ENCODE results near the gene MEF2A.
"Not testable (repeated sequence)": the region's sequence is repeated elsewhere in the genome, so short reads cannot be mapped to it uniquely, and the experiment has no call there.

MEF2A gene

DNA sequence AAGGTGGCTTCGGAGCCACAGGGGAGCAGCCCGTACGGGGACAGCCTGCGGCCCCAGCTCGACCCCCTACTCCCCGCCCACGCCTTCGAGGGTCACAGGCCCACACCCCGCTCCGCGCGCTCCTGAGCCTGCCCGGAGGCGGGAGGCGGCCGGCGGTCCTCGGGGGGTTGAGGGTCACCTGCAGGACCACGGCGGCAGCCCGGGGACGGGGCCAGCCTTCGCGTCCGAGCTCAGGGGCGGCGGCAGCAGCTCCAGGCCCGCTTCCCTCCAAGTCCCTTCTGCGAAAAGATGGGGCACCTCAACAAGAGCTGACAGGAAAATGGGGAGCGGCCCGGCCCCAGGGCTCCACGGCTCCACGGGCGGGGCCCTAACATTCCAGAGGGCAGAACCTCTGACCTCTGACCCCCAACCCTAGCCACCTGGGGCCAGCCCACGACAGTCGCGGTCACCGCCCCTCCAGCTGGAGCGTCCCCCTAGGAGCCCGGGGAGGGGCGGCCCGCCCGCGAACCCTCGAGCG lies 167.0 kb downstream of the MEF2A start:
- DNase-seq: no peak

DNA sequence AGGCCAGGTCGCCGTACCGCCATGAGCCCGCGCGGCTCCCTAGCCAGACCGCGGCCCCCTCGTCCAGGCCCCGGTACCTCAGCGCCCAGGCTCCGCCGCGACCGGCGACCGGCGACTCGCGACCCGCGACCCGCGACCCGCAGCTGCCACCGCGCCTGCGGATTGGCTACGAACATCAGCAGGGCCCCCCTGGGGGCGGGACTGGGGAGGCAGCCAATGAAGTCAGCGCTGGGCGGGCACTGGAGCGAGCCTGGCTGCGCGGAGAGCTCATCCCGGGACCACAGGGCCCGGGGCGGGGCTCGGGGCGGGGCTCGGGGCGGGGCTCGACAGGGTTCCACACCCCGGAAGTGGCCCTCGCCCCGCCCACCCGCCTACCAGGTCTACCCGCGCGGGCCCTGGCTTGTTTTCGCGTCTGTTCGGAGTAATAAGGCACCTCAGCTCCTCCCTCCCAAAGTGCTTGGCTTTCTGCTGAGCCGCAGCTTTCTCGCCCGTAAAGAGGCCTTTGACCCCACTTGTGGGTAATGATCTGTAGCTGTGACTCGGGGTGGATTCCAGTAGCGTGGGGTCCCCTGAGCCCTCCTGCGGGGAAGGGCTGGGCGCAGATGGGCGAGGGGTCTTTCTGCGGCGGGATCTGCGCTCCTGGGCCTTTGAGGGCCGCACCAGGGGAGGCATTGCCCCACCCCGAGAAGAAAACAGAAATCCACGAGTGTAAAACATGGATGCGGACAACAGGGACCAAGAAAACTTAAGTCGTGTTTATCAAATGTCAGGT lies 167.7 kb downstream of the MEF2A start, which contains the start of gene LYSMD4:
Gene LYSMD4 (minus strand): TSS at position 170 of the 772 bp plus-strand sequence. CDS start 1,438 bp downstream, outside the sequence.
- peak; percentile 51 to 95 for DNase-seq

DNA sequence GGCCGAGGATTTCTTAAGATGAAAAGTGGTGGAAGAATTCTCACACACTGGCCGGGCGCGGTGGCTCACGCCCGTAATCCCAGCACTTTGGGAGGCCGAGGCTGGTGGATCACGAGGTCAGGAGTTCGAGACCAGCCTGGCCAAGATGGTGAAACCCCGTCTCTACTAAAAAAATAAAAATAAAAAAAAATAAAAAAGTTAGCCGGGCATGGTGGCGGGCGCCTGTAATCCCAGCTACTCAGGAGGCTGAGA lies 168.2 kb downstream of the MEF2A start:
- not testable (repeated sequence) for DNase-seq

DNA sequence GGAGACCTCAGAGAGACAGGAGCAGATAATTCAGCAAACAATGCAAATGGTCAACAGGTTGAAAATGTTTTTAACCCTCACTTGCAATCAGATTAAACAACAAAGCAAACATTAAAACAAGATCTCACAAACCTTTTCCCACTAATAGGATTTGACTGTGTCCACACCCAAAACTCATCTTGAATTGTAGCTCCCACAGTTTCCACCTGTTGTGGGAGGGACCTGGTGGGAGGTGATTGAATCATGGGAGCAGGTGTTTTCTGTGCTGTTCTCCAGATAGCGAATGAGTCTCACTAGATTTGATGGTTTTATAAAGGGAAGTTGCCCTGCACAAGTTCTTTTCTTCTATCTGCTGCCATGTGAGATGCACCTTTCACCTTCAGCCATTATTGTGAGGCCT lies 168.8 kb downstream of the MEF2A start:
- DNase-seq: no peak

DNA sequence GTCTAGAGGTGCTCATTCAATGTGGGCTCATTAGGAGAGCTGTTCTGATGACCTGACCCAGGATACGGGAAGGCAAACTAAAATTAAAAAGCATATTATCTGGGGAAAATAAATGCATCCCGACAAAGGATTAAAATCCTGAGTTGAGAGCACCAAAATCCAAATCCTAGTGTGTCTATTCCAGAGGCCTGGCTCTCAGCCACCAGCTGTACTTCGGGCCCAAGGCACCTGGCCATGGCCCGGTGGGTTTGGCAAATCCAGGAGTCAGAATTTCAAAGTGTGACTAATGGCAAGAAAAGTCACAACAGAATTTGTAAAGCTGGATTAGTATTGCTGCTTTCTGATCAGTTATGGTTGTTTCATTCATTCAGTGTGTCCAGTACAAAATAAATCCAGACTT lies 170.1 kb downstream of the MEF2A start:
- no peak for DNase-seq

DNA sequence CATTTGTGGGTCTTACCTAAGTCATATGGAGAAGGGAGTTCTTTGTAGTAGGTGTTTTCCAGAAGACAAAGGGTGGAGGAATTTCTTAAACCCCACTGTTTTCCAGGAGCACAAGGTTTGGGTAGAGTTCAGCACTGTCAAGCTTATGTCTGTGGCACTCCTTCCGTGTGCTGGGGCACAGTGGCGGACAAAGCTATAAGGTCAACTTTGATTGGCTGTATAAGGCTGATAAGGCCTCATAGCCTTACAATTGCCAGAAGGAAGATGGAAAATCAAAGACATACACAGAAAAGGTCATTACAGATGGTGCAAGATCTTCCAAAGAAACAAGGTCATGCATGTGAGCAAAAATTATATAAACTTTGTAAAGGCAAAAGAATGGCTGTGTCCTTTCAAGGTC lies 170.9 kb downstream of the MEF2A start:
- DNase-seq: no peak

DNA sequence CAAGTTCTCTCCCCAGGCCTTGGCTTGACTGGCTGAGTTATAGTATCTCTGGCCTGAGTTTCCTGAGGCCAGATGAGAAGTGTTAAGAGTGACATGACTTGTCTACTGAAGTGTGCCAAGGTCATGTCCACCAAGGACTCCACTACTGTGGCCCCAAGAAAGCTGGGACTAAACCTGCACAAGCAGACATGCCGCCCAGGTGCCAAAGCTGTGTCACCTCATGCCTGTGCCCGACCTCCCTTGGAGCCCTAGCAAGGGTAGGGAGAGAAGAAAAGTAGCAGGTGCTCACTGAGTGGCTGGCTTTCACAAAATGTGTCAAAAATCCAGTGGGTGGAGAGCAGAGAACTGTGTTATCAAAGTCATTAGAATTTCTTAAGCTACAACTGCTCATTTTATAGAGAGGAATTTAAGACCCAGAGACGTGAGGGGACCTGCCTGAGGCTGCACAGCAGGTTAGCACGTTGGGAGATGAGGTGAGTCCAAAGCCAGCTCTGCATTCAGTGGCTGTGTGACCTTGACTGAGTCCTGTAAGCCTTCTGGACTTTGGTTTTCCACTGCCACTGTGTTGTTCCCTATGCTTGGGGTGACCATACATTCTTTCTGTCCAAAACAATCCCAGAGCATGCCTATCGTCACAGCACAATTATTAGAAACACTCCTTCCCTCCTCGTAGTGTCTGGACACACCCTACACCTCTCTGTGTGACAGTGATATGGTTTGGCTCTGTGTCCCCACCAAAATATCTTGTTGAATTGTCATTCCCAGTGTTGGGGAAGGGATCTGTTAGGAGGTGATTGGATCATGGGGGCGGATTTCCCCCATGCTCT lies 172.4 kb downstream of the MEF2A start:
- DNase-seq: no peak

DNA sequence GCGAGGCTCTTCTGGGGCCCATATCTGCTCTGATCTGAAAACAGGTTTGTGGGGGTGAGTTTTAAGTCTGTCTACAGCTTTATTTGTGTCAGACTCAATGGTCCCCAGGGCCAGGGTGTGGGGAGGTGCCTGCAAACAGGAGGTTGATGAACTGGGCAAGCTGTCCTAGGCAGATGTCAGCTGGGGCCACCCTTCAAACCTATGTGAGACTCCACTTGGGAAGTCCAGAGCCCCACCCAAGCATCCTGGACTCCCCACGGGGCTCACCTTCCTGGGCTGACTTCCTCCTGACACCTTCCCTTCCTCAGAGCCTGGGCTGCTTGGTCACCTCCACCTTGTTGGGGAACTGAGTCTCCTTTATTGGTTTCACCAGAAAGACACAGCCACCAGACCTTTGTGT lies 176.1 kb downstream of the MEF2A start:
- DNase-seq: no peak

DNA sequence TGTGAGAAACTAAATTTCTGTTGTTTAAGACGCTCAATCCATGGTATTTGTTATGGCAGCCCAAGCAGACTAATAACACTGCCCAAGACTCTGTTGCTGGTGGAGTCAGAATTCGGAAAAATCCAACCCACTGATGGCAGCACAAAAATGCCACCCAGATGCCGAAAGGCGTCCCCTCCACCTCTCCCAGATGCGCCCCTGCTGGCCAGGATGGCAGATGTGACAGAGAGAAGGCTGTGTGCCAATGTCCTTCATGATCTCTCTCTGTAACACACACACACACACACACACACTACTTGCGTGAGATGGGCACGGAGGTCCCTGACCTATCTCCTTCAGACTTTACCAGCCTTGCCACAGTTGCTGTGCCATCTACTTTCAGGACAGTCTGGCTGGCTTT lies 178.4 kb downstream of the MEF2A start:
- DNase-seq: no peak

DNA sequence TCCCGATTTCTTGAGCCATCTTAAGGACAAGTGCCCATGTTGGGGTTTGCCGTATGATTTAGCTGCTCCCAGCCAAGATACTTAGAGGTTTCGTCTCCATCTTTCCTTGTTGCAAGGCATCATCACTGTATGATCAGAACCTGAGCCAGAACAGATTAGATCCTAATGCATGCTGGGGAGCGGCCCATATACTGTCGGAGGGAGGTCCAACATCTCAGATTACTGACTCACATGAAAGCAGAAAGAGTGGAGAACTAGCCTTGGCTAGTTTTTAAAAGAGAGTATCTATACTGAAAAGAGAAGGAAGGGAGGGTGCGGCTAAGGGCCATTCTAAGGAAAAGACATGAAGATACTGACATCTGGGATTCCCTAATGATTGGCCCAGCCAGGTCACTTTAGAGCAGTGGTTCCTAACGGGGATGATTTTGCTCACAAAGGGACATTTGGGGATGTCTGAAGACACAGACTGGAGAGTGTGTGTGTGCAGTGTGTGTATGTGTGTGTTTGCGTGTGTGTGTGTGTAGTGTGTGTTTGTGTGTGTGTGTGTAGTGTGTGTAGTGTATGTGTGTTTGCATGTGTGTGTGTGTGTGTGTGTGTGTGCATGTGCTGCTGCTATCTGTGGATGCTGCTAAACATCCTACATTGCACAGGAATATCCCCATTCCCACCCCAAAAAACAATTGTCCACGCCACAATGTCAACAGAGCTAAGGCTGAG lies 179.7 kb downstream of the MEF2A start:
- no peak for DNase-seq

DNA sequence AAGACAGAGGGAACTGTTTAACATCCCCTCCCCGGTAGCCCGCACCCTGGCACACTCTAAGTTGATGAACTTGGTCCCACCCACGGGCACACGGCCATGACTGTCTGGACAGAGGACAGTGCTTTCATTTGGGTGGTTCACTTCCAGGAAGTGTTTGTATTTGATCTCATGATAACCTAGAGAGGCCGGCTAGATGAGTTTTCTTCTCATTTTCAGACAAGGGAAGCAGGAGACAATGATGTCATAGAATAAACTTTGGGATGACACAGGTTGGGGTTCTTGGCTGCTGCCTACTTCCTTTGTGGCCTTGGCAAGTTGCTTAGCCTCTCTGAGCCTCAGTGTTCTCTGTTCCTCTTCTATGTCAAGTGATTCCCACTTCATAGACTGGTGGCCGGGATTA lies 183.6 kb downstream of the MEF2A start:
- no peak for DNase-seq

DNA sequence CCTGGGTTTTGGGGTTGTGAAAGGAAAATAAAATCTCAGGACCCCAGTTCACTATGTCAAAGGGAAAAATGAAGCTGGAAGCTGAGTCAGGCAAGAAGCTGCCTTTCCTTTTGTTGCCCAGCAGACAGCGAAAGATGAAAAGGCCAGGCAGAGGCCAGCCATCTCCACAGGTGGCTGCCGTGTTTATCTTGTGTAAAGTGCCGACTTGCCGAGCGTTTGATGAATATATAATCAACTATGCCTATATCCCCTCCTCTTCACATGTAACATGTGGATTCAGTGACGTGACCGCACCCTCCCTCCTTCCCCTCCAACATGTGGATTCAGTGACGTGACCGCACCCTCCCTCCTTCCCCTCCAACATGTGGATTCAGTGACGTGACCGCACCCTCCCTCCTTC lies 184.5 kb downstream of the MEF2A start:
- not testable (repeated sequence) for DNase-seq

DNA sequence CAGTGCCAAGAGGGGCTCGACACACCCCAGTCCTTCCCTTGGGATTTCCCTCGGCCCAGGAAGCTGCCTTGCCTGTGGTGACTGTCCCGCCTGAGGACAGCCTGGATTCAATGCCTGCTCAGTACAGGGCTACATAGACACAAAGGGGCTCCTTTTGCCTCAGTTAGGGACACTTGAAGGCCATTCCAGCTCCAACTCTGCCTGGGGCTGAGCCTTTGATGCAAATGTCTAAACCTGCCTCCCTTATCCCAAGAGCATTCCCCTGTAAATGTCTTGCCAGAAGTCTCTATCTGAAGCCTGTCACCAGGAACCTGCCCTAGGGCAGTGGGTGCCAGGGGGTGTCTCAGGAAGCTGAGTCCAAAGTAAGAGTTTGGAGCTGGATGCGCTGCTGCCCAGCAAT lies 186.8 kb downstream of the MEF2A start:
- DNase-seq: no peak

DNA sequence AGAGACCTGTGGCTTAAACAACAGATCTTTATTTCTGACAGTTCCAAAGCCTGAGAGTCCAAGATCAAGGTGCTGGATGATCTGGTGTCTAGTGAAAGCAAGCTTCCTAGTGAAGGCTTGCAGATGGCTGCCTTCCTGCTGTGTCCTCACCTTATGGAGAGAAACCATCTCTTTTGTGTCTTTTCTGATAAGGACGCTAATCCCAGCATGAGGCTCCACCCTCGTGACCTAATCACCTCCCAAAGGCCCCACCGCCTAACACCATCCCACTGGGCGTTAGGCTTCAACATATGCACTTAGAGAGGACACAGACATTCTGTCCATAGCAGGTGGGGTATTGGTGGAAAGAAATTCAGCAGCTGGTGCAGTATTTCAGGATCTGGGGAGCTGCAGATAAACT lies 187.3 kb downstream of the MEF2A start:
- DNase-seq: no peak

DNA sequence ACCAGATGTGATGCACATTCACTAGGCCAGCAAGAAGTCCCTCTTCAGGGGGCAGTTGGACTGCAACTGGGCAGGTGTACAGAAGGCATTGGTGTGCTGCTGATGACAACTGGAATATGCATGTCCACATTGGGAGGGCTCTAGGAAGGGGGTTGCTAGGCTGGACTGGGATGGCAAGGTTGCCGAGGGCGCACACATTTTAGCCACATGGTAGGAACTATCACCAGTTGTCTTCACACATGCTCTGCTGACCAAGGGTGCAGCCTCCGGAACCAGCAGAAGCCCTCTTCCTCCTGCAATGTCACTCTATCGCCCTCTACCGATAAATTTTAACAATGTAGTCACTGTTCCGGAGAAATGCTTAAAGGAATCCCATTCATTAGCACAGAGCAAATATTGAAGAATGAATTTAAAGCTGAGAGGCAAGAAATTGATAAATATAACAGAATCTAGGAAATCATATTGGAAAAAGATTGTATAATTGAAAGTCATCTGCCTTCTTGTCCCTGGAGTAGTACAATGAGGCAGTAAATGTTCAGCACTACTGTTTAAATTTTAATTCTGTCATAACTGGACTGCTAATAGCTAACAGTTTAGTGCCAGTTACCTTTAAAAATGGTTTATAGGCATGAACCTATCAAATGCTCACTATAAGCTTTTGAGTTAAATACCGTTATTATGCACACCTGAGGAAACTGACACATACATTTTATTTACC lies 190.1 kb downstream of the MEF2A start:
- peak; percentile 18 to 71 for DNase-seq

DNA sequence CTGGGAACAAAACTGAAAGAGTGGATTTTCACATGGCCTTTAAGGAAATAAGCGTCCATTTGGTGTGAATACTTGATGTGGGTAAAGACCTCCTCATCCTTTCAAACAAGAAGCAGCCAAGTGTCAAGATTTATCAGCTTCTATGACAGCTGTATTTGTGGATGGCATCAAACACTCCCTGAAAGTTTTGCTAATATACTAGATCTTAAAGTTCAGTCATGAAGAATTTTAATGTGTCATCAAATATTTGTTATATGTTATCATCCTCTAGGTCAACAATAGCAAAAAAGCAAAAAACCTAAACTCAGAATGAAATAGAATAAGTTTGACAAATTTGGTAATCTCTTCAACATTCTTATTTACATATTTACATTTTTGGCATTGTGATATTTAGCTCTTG lies 196.5 kb downstream of the MEF2A start:
- no peak for DNase-seq

DNA sequence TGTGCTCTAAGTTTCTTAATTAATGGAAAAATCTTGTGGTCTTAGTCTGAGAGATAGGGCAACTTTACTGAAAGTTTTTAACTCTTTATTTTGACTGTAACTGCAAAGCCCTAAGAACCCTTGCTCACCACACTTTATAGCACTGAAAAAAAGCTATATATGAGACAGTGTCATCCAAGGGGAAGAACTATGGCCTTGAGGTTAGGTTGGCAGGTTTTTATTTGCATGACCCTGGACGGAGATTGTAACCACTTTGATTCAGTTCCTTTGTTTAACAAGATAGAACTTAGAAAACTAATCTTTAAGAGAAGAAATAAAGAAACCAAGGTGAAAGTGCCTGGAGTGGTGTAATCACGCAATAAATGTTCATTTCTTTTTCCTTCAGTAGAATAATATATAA lies 198.0 kb downstream of the MEF2A start:
- DNase-seq: no peak

DNA sequence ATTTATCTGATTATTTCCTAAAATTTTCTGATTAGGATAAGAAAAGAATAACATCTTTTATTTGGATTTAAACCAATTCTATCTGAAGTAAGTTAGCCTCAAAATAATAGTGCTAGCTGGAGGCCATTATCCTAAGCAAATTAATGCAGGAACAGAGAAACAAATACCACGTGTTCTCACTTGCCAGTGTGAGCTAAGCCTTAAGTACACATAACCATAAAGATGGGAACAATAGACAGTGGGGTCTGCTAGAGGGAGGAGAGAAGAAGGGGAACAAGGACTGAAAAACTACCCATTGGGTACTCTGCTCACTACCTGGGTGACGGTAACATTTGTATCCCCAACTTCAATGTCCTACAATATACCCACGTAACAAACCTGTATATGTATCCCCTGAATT lies 198.7 kb downstream of the MEF2A start:
- DNase-seq: no peak
